H1 (cell line): ENCODE measurements around the gene MAP7.

ENCODE experiments used
- BACH1 ChIP-seq: IDR thresholded peaks from 2 replicates; pipeline ENCODE4 v1.6.1; 2012; ENCODE audit warnings: low read length, improper control_type of control experiment
- FOSL1 ChIP-seq: IDR thresholded peaks from 2 replicates; pipeline ENCODE4 v1.6.1; 2011; ENCODE audit warnings: mild to moderate bottlenecking, low read depth, low read length, moderate library complexity; ENCODE audit not compliant: insufficient read depth
- JUN ChIP-seq: IDR thresholded peaks from 2 replicates; pipeline ENCODE4 v1.6.1; 2011; ENCODE audit warnings: low read depth, mild to moderate bottlenecking, improper control_type of control experiment, low read length
- POLR2A ChIP-seq, 2 experiments: IDR thresholded peaks; 1 replicate in 1 of 2; 2 replicates in 1 of 2; pipeline ENCODE4 v1.6.1; 2011; ENCODE audit warnings: low read depth in 2 of 2, low read length in 2 of 2, mild to moderate bottlenecking in 2 of 2; ENCODE audit errors: control extremely low read depth in 1 of 2
- POU5F1 ChIP-seq: IDR thresholded peaks from 2 replicates; pipeline ENCODE4 v1.6.1; 2011; ENCODE audit warnings: low read depth, mild to moderate bottlenecking, low read length, moderate library complexity
- RAD21 ChIP-seq, 2 experiments: IDR thresholded peaks in 1 of 2; conservative IDR thresholded peaks in 1 of 2; 2 replicates each; pipeline ENCODE4 v1.6.1; 2011; ENCODE audit warnings: low read depth in 2 of 2, low read length in 2 of 2, improper control_type of control experiment in 1 of 2, inconsistent platforms in 1 of 2, mild to moderate bottlenecking in 1 of 2, moderate library complexity in 1 of 2
- RFX5 ChIP-seq: IDR thresholded peaks from 2 replicates; pipeline ENCODE4 v1.6.1; 2011; ENCODE audit warnings: low read depth, low read length, improper control_type of control experiment, borderline replicate concordance
- RXRA ChIP-seq: IDR thresholded peaks from 2 replicates; pipeline ENCODE4 v1.6.1; 2011; ENCODE audit warnings: low read depth, mild to moderate bottlenecking, low read length, moderate library complexity; ENCODE audit not compliant: insufficient read depth
- SAP30 ChIP-seq: fragments of 300-600 bp; sonication (generic); IDR thresholded peaks from 2 replicates; pipeline ENCODE4 v1.7.1; 2012; ENCODE audit warnings: low read length, moderate library complexity, mild to moderate bottlenecking, inconsistent platforms; ENCODE audit not compliant: insufficient read depth, insufficient replicate concordance
- SIN3A ChIP-seq, 2 experiments: IDR thresholded peaks in 1 of 2; conservative IDR thresholded peaks in 1 of 2; 2 replicates each; pipeline ENCODE4 v1.6.1; 2011 to 2012; ENCODE audit warnings: low read length in 2 of 2, improper control_type of control experiment in 1 of 2, low read depth in 1 of 2, mild to moderate bottlenecking in 1 of 2
- TAF1 ChIP-seq: IDR thresholded peaks from 2 replicates; pipeline ENCODE4 v1.6.1; 2011; ENCODE audit warnings: mild to moderate bottlenecking, low read depth, low read length
- ZNF274 ChIP-seq: IDR thresholded peaks from 2 replicates; pipeline ENCODE4 v1.7.0; 2012; ENCODE audit warnings: low read length, borderline replicate concordance; ENCODE audit errors: extremely low read depth
- TF ChIP-seq, protein P1 (sequence below), 3 experiments: IDR thresholded peaks; 1 replicate in 2 of 3; 2 replicates in 1 of 3; pipeline versions ENCODE4 v1.5.1 to v1.6.1; 2011; ENCODE audit warnings: low read length in 3 of 3, mild to moderate bottlenecking in 3 of 3, inconsistent platforms in 2 of 3, low read depth in 1 of 3, moderate library complexity in 1 of 3; ENCODE audit not compliant: insufficient read depth in 1 of 3; ENCODE audit errors: control extremely low read depth in 1 of 3
- TF ChIP-seq, protein P2 (sequence below): IDR thresholded peaks from 2 replicates; pipeline ENCODE4 v1.6.1; 2012; ENCODE audit warnings: inconsistent platforms

GRCh38 chr6:136323431-136324112, 226.7 kb downstream of the MAP7 start:
- no peak for TF ChIP-seq TAF1
- TF ChIP-seq, protein P1, sequence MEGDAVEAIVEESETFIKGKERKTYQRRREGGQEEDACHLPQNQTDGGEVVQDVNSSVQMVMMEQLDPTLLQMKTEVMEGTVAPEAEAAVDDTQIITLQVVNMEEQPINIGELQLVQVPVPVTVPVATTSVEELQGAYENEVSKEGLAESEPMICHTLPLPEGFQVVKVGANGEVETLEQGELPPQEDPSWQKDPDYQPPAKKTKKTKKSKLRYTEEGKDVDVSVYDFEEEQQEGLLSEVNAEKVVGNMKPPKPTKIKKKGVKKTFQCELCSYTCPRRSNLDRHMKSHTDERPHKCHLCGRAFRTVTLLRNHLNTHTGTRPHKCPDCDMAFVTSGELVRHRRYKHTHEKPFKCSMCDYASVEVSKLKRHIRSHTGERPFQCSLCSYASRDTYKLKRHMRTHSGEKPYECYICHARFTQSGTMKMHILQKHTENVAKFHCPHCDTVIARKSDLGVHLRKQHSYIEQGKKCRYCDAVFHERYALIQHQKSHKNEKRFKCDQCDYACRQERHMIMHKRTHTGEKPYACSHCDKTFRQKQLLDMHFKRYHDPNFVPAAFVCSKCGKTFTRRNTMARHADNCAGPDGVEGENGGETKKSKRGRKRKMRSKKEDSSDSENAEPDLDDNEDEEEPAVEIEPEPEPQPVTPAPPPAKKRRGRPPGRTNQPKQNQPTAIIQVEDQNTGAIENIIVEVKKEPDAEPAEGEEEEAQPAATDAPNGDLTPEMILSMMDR (IDR thresholded peaks at IDR 0.05; ENCODE audit: control extremely low read depth in 1 of 3, insufficient read depth in 1 of 3, low read depth in 1 of 3, low read length in 3 of 3), result no peak
- TF ChIP-seq, protein P2, sequence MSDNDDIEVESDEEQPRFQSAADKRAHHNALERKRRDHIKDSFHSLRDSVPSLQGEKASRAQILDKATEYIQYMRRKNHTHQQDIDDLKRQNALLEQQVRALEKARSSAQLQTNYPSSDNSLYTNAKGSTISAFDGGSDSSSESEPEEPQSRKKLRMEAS, result no peak
- no peak for TF ChIP-seq JUN
- TF ChIP-seq ZNF274, result no peak
- TF ChIP-seq RXRA, result no peak
- TF ChIP-seq BACH1, result no peak
- no peak for TF ChIP-seq POU5F1
- no peak for TF ChIP-seq FOSL1
- no peak for TF ChIP-seq RAD21 (IDR thresholded peaks at IDR 0.05 in 1 of 2, conservative IDR thresholded peaks at IDR 0.05 in 1 of 2; ENCODE audit: low read depth in 2 of 2, low read length in 2 of 2)
- TF ChIP-seq SIN3A (conservative IDR thresholded peaks at IDR 0.05 in 1 of 2, IDR thresholded peaks at IDR 0.05 in 1 of 2; ENCODE audit: low read depth in 1 of 2, low read length in 2 of 2), result no peak
- TF ChIP-seq RFX5, result no peak
- no peak for TF ChIP-seq SAP30
- TF ChIP-seq POLR2A (IDR thresholded peaks at IDR 0.05; ENCODE audit: control extremely low read depth in 1 of 2, low read depth in 2 of 2, low read length in 2 of 2), result no peak
